ENCODE data around the gene SLC34A1.
"Not testable (repeated sequence)": the region's sequence is repeated elsewhere in the genome, so short reads cannot be mapped to it uniquely, and the experiment has no call there.

SLC34A1 gene

GRCh38 chr5:177368869-177369644 is 15.2 kb upstream of the SLC34A1 start:
- DNase-seq (ENCODE audit: low read depth): no peak

GRCh38 chr5:177369645-177370440 is 14.4 kb upstream of the SLC34A1 start:
- no peak for DNase-seq (ENCODE audit: low read depth)

GRCh38 chr5:177370488-177371119 is 13.6 kb upstream of the SLC34A1 start:
- no peak for DNase-seq (ENCODE audit: low read depth)

GRCh38 chr5:177371120-177372033 is 12.9 kb upstream of the SLC34A1 start:
- no peak for DNase-seq (ENCODE audit: low read depth)

- DNase-seq (ENCODE audit: low read depth): no peak
These were observed 12.0 kb upstream of the SLC34A1 start for GRCh38 chr5:177372034-177372896.

GRCh38 chr5:177372910-177373309 is 11.3 kb upstream of the SLC34A1 start:
- no peak for DNase-seq (ENCODE audit: low read depth)

GRCh38 chr5:177373806-177374205 is 10.4 kb upstream of the SLC34A1 start:
- no peak for DNase-seq (ENCODE audit: low read depth)

- no peak for DNase-seq (ENCODE audit: low read depth)
These were observed 10.0 kb upstream of the SLC34A1 start for GRCh38 chr5:177374211-177374610.

- DNase-seq (ENCODE audit: low read depth): not testable (repeated sequence)
These were observed 8.7 kb upstream of the SLC34A1 start for GRCh38 chr5:177375516-177375915.

- DNase-seq (ENCODE audit: low read depth): no peak
These were observed 8.1 kb upstream of the SLC34A1 start for GRCh38 chr5:177376107-177376506.

- no peak for DNase-seq (ENCODE audit: low read depth)
These were observed 6.1 kb upstream of the SLC34A1 start for GRCh38 chr5:177377851-177378776.

- DNase-seq (ENCODE audit: low read depth): no peak
These were observed 5.0 kb upstream of the SLC34A1 start for GRCh38 chr5:177378884-177379883.

GRCh38 chr5:177380805-177381126 is 3.5 kb upstream of the SLC34A1 start:
- no peak for DNase-seq (ENCODE audit: low read depth)

GRCh38 chr5:177382423-177383029 is 1.7 kb upstream of the SLC34A1 start:
- no peak for DNase-seq (ENCODE audit: low read depth)

GRCh38 chr5:177383181-177383580 is 1.1 kb upstream of the SLC34A1 start:
- no peak for DNase-seq (ENCODE audit: low read depth)

GRCh38 chr5:177385720-177386119 is 1.5 kb downstream of the SLC34A1 start:
- DNase-seq (ENCODE audit: low read depth): no peak

GRCh38 chr5:177386542-177386941 is 2.3 kb downstream of the SLC34A1 start:
- no peak for DNase-seq (ENCODE audit: low read depth)

- DNase-seq (ENCODE audit: low read depth): no peak
These were observed 3.2 kb downstream of the SLC34A1 start for GRCh38 chr5:177387405-177387804.

All from stimulated activated CD4-positive, alpha-beta T cell treated with anti-CD3 and anti-CD28 coated beads, Interleukin-2, amount 100 ng/mL, for 4 hours (primary cell).